Stimulated activated CD4-positive, alpha-beta T cell treated with anti-CD3 and anti-CD28 coated beads, Interleukin-2, amount 100 ng/mL, for 4 hours (primary cell): Measurements from ENCODE around the gene CCDC187.

Experiments
- DNase-seq: peaks from one replicate; pipeline ENCODE4 v3.0.0-alpha.2; 2020; ENCODE audit warnings: low read depth

The CCDC187 gene

GRCh38 chr9:136339173-136339957, 35.5 kb upstream of the CCDC187 start:
- DNase-seq, result no peak

GRCh38 chr9:136338511-136338910, 34.6 kb upstream of the CCDC187 start:
- no peak for DNase-seq

GRCh38 chr9:136337416-136338395, 33.8 kb upstream of the CCDC187 start:
- DNase-seq, result no peak

GRCh38 chr9:136336881-136337280, 33.0 kb upstream of the CCDC187 start:
- DNase-seq, result no peak

- DNase-seq, result no peak
These were observed 32.4 kb upstream of the CCDC187 start for GRCh38 chr9:136336156-136336870.

- DNase-seq, result no peak
These were observed 31.6 kb upstream of the CCDC187 start for GRCh38 chr9:136335296-136336155.

- no peak for DNase-seq
These were observed 30.6 kb upstream of the CCDC187 start for GRCh38 chr9:136334541-136334940.

GRCh38 chr9:136333486-136333885, 29.6 kb upstream of the CCDC187 start:
- DNase-seq, result no peak

GRCh38 chr9:136333045-136333444, 29.2 kb upstream of the CCDC187 start:
- no peak for DNase-seq

- no peak for DNase-seq
These were observed 28.6 kb upstream of the CCDC187 start for GRCh38 chr9:136332482-136332983.

- DNase-seq, result no peak
These were observed 27.9 kb upstream of the CCDC187 start for GRCh38 chr9:136331556-136332481.

GRCh38 chr9:136331030-136331429, 27.1 kb upstream of the CCDC187 start:
- DNase-seq, result no peak

GRCh38 chr9:136330406-136330990, 26.6 kb upstream of the CCDC187 start:
- no peak for DNase-seq

- no peak for DNase-seq
These were observed 25.9 kb upstream of the CCDC187 start for GRCh38 chr9:136329636-136330405.

GRCh38 chr9:136329211-136329627, 25.3 kb upstream of the CCDC187 start:
- DNase-seq, result no peak

- no peak for DNase-seq
These were observed 24.7 kb upstream of the CCDC187 start for GRCh38 chr9:136328622-136329041.

GRCh38 chr9:136328011-136328621, 24.2 kb upstream of the CCDC187 start:
- DNase-seq, result no peak

- peak; percentile 46 for DNase-seq
These were observed 23.5 kb upstream of the CCDC187 start, which contains the start of gene GPSM1 for GRCh38 chr9:136327304-136327974. GPSM1 (plus strand) TSS chr9:136327539; CDS start chr9:136327696, 157 bp downstream.
